Dedifferentiated amniotic fluid mesenchymal stem cell (primary cell): Measurements from ENCODE around the gene MYL6.

Source experiments
- DNase-seq: peaks from one replicate; pipeline ENCODE4 v3.0.0-alpha.2; 2016; ENCODE audit errors: extremely low spot score

The MYL6 gene

GRCh38 chr12:56129206-56129941, 28.8 kb upstream of the MYL6 start:
- no peak for DNase-seq

- no peak for DNase-seq
Observed at GRCh38 chr12:56129942-56130495, 28.1 kb upstream of the MYL6 start.

GRCh38 chr12:56130876-56131275, 27.3 kb upstream of the MYL6 start:
- DNase-seq, result no peak

GRCh38 chr12:56134897-56135296, 23.3 kb upstream of the MYL6 start:
- no peak for DNase-seq

GRCh38 chr12:56137853-56138571, 20.1 kb upstream of the MYL6 start:
- no peak for DNase-seq

GRCh38 chr12:56141946-56142784, 16.0 kb upstream of the MYL6 start:
- DNase-seq, result no peak

- DNase-seq, result no peak
Observed at GRCh38 chr12:56143217-56143616, 14.9 kb upstream of the MYL6 start.

GRCh38 chr12:56143870-56144269, 14.3 kb upstream of the MYL6 start:
- DNase-seq, result no peak

- DNase-seq, result no peak
Observed at GRCh38 chr12:56145217-56145616, 12.9 kb upstream of the MYL6 start.

GRCh38 chr12:56146492-56147460, 11.4 kb upstream of the MYL6 start:
- no peak for DNase-seq

GRCh38 chr12:56150563-56150962, 7.6 kb upstream of the MYL6 start:
- DNase-seq, result no peak

- no peak for DNase-seq
Observed at GRCh38 chr12:56151672-56152131, 6.5 kb upstream of the MYL6 start.

- peak; percentile 94 for DNase-seq
Observed at GRCh38 chr12:56152132-56152755, 5.9 kb upstream of the MYL6 start, which contains the start of gene MYL6B. Gene MYL6B (plus strand): TSS chr12:56152587. CDS start chr12:56153919, 1,332 bp downstream.

GRCh38 chr12:56152756-56153677, 5.1 kb upstream of the MYL6 start:
- DNase-seq, result no peak

- no peak for DNase-seq
Observed at GRCh38 chr12:56153678-56154065, 4.5 kb upstream of the MYL6 start.

GRCh38 chr12:56154246-56154771, 3.9 kb upstream of the MYL6 start:
- DNase-seq, result no peak

- no peak for DNase-seq
Observed at GRCh38 chr12:56154818-56155217, 3.3 kb upstream of the MYL6 start.

GRCh38 chr12:56155256-56155845, 2.8 kb upstream of the MYL6 start:
- no peak for DNase-seq
